Prostate gland (tissue), 2 donors: ENCODE measurements around the gene AOPEP. TPM values are rescaled to one million over a fixed set of nuclear protein-coding genes. Genes with fewer than 3 reads are reported as not detected.

Experiments
- DNase-seq: peaks from one replicate; pipeline ENCODE4 v3.0.0-alpha.2; 2019; ENCODE audit warnings: low spot score
- H3K27ac ChIP-seq, 2 donors: fragments of 200-600 bp; sonication (generic); 2 replicates each; pipeline ENCODE4 v1.5.1; 2017 to 2019
- H3K27me3 ChIP-seq: fragments of 200-600 bp; sonication (generic); replicated peaks from 2 replicates; pipeline ENCODE4 v1.5.1; 2019; ENCODE audit not compliant: insufficient read depth
- H3K36me3 ChIP-seq, 2 donors: fragments of 200-600 bp; sonication (generic); 1 replicate in 1 of 2; 2 replicates in 1 of 2; pipeline versions ENCODE4 v1.5.1 to v1.8.1; 2017 to 2019
- H3K4me1 ChIP-seq: fragments of 200-600 bp; sonication (generic); replicated peaks from 2 replicates; pipeline ENCODE4 v1.5.1; 2019
- H3K4me3 ChIP-seq, 2 donors: fragments of 200-600 bp; sonication (generic); 2 replicates each; pipeline ENCODE4 v1.5.1; 2017 to 2019
- H3K9me3 ChIP-seq: fragments of 200-600 bp; sonication (generic); 2 replicates; pipeline ENCODE4 v1.5.1; 2017
- POLR2A ChIP-seq: fragments of 450-650 bp; IDR thresholded peaks from one replicate; pipeline ENCODE4 v1.6.1; 2016; ENCODE audit warnings: antibody characterized with exemption, mild to moderate bottlenecking
- POLR2AphosphoS5 ChIP-seq: sonication (generic); formaldehyde crosslinking; IDR thresholded peaks from one replicate; pipeline ENCODE4 v1.6.1; 2017; ENCODE audit warnings: antibody characterized with exemption
- WGBS: methylation state at CpG from one replicate; pipeline ENCODE4 v1.1.5; 2018; 5-methylcytosine and 5-hydroxymethylcytosine counted together
- intact Hi-C: fragments of 100-400 bp; cut with DNase I; formaldehyde crosslinking; loops from one replicate; pipeline ENCODE4 v1.14.2; 2022
- total RNA-seq, 2 donors: library from RNA; depleted of rRNA; stranded (reverse); fragments of >200 nt; gene quantifications; one replicate each; pipeline ENCODE4 v1.1.0, GENCODE V29; 2016
- TF ChIP-seq, protein P1 (sequence below), 4 experiments: fragments of 200-600 bp in 2 of 4; fragments of 450-650 bp in 2 of 4; sonication (generic) in 2 of 4; IDR thresholded peaks; 1 replicate in 3 of 4; 2 replicates in 1 of 4; pipeline ENCODE4 v1.5.1; 2016 to 2019; ENCODE audit warnings: antibody characterized with exemption in 4 of 4, mild to moderate bottlenecking in 2 of 4, moderate library complexity in 2 of 4

The AOPEP gene
- total RNA-seq, 2 donors from 2014 or later = 107 to 188 TPM

DNA sequence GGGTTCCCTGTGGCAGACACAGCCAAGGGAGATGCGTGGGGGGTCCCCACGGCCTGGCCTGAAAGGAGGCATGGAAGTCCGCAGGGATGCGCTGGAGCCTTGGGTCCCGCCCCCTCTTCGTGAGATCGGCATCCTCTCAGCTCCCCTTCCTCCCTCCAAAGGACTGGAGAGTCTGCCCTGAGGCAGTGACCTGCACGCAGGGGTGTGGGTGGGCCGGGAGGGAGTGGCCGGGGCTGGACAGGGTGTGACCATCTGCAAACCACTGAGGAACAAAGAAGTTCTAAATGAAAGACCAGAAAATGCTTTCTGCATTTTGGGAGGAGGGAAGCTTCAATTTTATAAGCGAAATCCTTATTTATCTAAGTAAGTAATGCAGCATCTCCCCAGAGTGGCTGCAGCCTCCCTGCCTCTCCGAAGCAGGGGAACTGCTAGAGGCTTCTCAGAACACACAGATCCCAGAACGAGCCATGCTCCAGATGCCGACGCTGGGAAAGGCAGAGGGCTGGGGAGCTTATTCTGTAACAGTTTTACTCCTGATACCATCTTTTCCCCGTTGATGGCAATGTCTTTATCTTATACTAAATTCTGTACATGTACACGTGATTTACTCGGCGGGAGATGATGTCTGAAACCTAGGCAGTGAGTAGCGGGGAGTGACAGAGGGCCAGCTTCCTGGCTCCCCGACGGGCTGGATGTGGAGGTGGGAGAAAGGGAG is 369.3 kb downstream of the AOPEP start:
- no peak for TF ChIP-seq POLR2AphosphoS5
- TF ChIP-seq, protein P1, sequence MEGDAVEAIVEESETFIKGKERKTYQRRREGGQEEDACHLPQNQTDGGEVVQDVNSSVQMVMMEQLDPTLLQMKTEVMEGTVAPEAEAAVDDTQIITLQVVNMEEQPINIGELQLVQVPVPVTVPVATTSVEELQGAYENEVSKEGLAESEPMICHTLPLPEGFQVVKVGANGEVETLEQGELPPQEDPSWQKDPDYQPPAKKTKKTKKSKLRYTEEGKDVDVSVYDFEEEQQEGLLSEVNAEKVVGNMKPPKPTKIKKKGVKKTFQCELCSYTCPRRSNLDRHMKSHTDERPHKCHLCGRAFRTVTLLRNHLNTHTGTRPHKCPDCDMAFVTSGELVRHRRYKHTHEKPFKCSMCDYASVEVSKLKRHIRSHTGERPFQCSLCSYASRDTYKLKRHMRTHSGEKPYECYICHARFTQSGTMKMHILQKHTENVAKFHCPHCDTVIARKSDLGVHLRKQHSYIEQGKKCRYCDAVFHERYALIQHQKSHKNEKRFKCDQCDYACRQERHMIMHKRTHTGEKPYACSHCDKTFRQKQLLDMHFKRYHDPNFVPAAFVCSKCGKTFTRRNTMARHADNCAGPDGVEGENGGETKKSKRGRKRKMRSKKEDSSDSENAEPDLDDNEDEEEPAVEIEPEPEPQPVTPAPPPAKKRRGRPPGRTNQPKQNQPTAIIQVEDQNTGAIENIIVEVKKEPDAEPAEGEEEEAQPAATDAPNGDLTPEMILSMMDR (IDR thresholded peaks at IDR 0.05) = no peak
- Histone ChIP-seq H3K36me3 (no peaks in the 10 kb centered on the region), H3K27ac (peak overlapping the region; percentile 13 to 16), H3K9me3 (no peaks in the 10 kb centered on the region), H3K27me3 (no peaks in the 10 kb centered on the region), H3K4me3 (no peak overlapping the region), H3K4me1 (peaks cover 26% of the 10 kb centered on the region)
- no peak for DNase-seq
- intact Hi-C loops = no loop called here
- 53% methylated on average over 22 of the region's 22 CpGs for WGBS

DNA sequence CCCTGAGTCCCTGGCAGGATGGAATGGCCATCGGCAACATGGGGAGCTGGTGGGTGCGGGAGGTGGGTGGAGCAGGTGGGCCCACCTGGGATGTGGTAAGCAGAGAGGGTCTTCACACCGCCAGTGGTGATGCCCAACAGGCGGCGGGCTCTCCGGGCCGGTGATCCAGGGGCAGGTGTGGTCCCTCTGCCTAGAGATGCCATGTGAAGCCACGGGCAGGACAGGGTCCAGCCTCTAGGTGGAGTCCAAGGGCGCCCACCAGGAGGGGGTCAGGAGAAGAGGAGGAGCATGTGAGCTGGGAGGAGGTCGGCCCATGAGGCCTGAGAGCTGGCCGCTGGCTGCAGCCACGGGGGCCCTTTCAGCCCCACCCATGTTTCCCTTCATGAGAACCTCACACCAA is 369.9 kb downstream of the AOPEP start:
- H3K4me3 ChIP-seq = no peak overlapping the region
- peaks cover 20% of the 10 kb centered on the region for H3K4me1 ChIP-seq
- intact Hi-C loops = no loop called here
- H3K9me3 ChIP-seq = no peaks in the 10 kb centered on the region
- TF ChIP-seq POLR2A (no peak), POLR2AphosphoS5 (no peak)
- TF ChIP-seq, protein P1 (IDR thresholded peaks at IDR 0.05) = no peak
- no peak overlapping the region for H3K27ac ChIP-seq
- 89% methylated on average over 12 of the region's 12 CpGs for WGBS
- no peak for DNase-seq
- no peaks in the 10 kb centered on the region for H3K27me3 ChIP-seq
- H3K36me3 ChIP-seq = no peaks in the 10 kb centered on the region

DNA sequence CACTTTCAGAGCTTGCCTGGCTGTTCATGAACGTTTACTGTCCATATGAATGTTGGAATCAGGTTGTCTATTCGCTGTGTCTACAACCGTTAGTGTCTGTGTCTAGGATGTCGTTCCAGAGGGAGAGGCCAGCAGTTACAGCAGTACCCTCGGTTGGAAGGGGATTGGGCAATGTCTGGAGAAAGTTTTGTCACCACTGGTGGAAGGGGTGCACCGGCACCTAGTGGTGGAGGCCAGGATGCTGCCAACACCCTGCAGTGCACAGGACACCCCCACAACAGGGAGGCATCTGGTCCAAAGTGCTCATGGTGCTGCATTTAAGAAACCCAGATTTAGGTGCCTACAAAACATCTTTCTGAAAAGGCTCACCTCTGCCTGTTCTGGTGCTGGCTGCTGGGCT is 370.3 kb downstream of the AOPEP start:
- intact Hi-C loops = no loop called here
- no peaks in the 10 kb centered on the region for H3K9me3 ChIP-seq
- no peaks in the 10 kb centered on the region for H3K36me3 ChIP-seq
- DNase-seq = no peak
- 55% methylated on average over 6 of the region's 6 CpGs for WGBS
- no peak overlapping the region for H3K27ac ChIP-seq
- TF ChIP-seq, protein P1 (IDR thresholded peaks at IDR 0.05) = no peak
- TF ChIP-seq POLR2AphosphoS5 = no peak
- TF ChIP-seq POLR2A = no peak
- no peaks in the 10 kb centered on the region for H3K27me3 ChIP-seq
- peaks cover 16% of the 10 kb centered on the region for H3K4me1 ChIP-seq
- no peak overlapping the region for H3K4me3 ChIP-seq

DNA sequence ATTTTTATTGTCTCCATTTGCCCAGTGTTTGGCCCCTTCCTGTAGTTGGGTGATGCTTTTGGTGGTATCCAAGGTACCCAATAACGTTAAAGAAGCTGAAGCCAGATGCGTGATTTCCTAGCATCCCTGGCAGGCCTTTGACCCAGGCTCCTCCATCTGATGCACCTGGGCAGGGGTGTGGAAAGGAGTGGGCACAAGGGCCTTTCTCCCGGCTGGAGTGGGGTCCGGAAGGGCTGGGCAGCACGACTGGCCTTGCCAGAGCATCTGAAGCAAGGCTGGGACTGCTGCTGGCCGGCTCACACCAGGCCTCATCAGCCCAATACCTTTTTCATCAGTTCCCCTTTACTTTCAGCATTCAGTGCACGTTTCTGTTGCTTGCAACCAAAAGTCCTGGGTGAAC is 370.8 kb downstream of the AOPEP start:
- no peak overlapping the region for H3K27ac ChIP-seq
- 91% methylated on average over 7 of the region's 7 CpGs for WGBS

More for the DNA sequence above, 370.8 kb downstream of the AOPEP start:
- Histone ChIP-seq H3K36me3 (no peaks in the 10 kb centered on the region), H3K27me3 (no peaks in the 10 kb centered on the region), H3K9me3 (no peaks in the 10 kb centered on the region), H3K4me3 (no peak overlapping the region), H3K4me1 (peaks cover 11% of the 10 kb centered on the region)
- TF ChIP-seq POLR2AphosphoS5 = no peak
- no peak for TF ChIP-seq POLR2A
- TF ChIP-seq, protein P1 (IDR thresholded peaks at IDR 0.05) = no peak
- intact Hi-C loops = no loop called here
- DNase-seq = no peak
